H1 (cell line): ENCODE data around the gene NOL4L. TPM values are rescaled to one million over a fixed set of nuclear protein-coding genes. Genes with fewer than 3 reads are reported as not detected.

Source experiments
- CTCF ChIA-PET: fragments of 300-600 bp; sonication (Branson Sonifier 250); formaldehyde crosslinking; loops from one replicate; lab custom pipeline; 2021; ENCODE audit not compliant: partially characterized antibody; lab: Charles Lee
- POLR2A ChIA-PET: fragments of 300-600 bp; sonication (Branson Sonifier 250); formaldehyde crosslinking; loops from one replicate; lab custom pipeline; 2021; ENCODE audit warnings: inconsistent platforms; ENCODE audit not compliant: partially characterized antibody; lab: Charles Lee
- DNase-seq, 2 experiments: peaks; one replicate each; pipeline versions ENCODE4 v3.0.0 to v3.0.0-alpha.2; 2010 to 2022; ENCODE audit warnings: low spot score in 2 of 2, low read depth in 1 of 2, mixed read lengths in 1 of 2
- FAIRE-seq: peaks from 2 replicates; lab custom pipeline; 2011; peaks lifted over from hg19 to GRCh38; lab: Jason Lieb, UNC
- H2AFZ ChIP-seq: 2 replicates; pipeline ENCODE4 v1.8.1; 2012; ENCODE audit warnings: low read length, inconsistent platforms
- H2AK5ac ChIP-seq: 2 replicates; pipeline ENCODE4 v1.6.1; 2013; ENCODE audit warnings: low read depth, low read length
- H2BK120ac ChIP-seq: replicated peaks from 2 replicates; pipeline ENCODE3; 2013; ENCODE audit warnings: low read depth, low read length, inconsistent platforms
- H2BK12ac ChIP-seq: 2 replicates; pipeline ENCODE4 v1.6.1; 2013; ENCODE audit warnings: low read depth, low read length
- H2BK15ac ChIP-seq: 2 replicates; pipeline ENCODE4 v1.6.1; 2013; ENCODE audit warnings: low read length
- H2BK20ac ChIP-seq: 2 replicates; pipeline ENCODE4 v1.6.1; 2013; ENCODE audit warnings: low read length
- H2BK5ac ChIP-seq: 2 replicates; pipeline ENCODE4 v1.6.1; 2013; ENCODE audit warnings: low read depth, low read length
- H3K14ac ChIP-seq: 2 replicates; pipeline ENCODE4 v1.6.1; 2013; ENCODE audit warnings: inconsistent platforms; ENCODE audit not compliant: insufficient read length
- H3K18ac ChIP-seq: 2 replicates; pipeline ENCODE4 v1.6.1; 2013; ENCODE audit warnings: low read length; ENCODE audit errors: extremely low read depth
- H3K23ac ChIP-seq: 2 replicates; pipeline ENCODE4 v1.6.1; 2013; ENCODE audit warnings: inconsistent platforms; ENCODE audit not compliant: insufficient read length
- H3K23me2 ChIP-seq: 2 replicates; pipeline ENCODE4 v1.6.1; 2013; ENCODE audit warnings: low read depth, low read length
- H3K27ac ChIP-seq: 2 replicates; pipeline ENCODE4 v1.6.1; 2011; ENCODE audit warnings: low read depth, low read length, inconsistent platforms
- H3K27me3 ChIP-seq, 4 experiments: replicated peaks in 1 of 4; 1 replicate in 1 of 4; 2 replicates in 3 of 4; pipeline versions ENCODE4 v1.6.1 to v1.8.1; 2011 to 2013; ENCODE audit warnings: low read length in 3 of 4, mild to moderate bottlenecking in 3 of 4, inconsistent platforms in 2 of 4, mixed read lengths in 2 of 4, moderate library complexity in 1 of 4; ENCODE audit not compliant: control insufficient read depth in 3 of 4, insufficient read depth in 3 of 4; ENCODE audit errors: extremely low read depth in 1 of 4
- H3K36me3 ChIP-seq, 4 experiments: 2 replicates each; pipeline versions ENCODE4 v1.6.1 to v1.8.1; 2011 to 2013; ENCODE audit warnings: mild to moderate bottlenecking in 4 of 4, low read length in 3 of 4, moderate library complexity in 2 of 4, control low read depth in 1 of 4, inconsistent platforms in 1 of 4; ENCODE audit not compliant: insufficient read depth in 4 of 4, control insufficient read depth in 2 of 4
- H3K4ac ChIP-seq: replicated peaks from 2 replicates; pipeline ENCODE3; 2013; ENCODE audit warnings: low read length, low read depth, mixed read lengths, inconsistent platforms; ENCODE audit not compliant: insufficient read length
- H3K4me1 ChIP-seq, 4 experiments: replicated peaks in 1 of 4; 1 replicate in 1 of 4; 2 replicates in 3 of 4; pipeline versions ENCODE4 v1.6.1 to v1.8.1; 2011 to 2013; ENCODE audit warnings: low read length in 3 of 4, inconsistent platforms in 2 of 4, mixed read lengths in 1 of 4; ENCODE audit not compliant: insufficient read depth in 4 of 4, control insufficient read depth in 3 of 4
- H3K4me2 ChIP-seq, 2 experiments: 2 replicates each; pipeline versions ENCODE4 v1.6.1 to v1.8.1; 2011 to 2013; ENCODE audit warnings: low read depth in 2 of 2, low read length in 2 of 2, control low read depth in 1 of 2, inconsistent platforms in 1 of 2, mild to moderate bottlenecking in 1 of 2; ENCODE audit not compliant: insufficient read depth in 1 of 2
- H3K4me3 ChIP-seq, 4 experiments: fragments of 200-600, 300-600 bp in 1 of 4; sonication (generic), shearing (Covaris generic), sonication (Bioruptor Twin) in 1 of 4; 2 replicates each; pipeline versions ENCODE4 v1.5.1 to v1.8.1; 2011 to 2016; ENCODE audit warnings: low read length in 4 of 4, low read depth in 3 of 4, control low read depth in 2 of 4, inconsistent platforms in 2 of 4, mild to moderate bottlenecking in 2 of 4, mixed read lengths in 1 of 4, moderate library complexity in 1 of 4; ENCODE audit not compliant: insufficient read depth in 2 of 4; ENCODE audit errors: extremely low read depth in 1 of 4
- H3K56ac ChIP-seq: replicated peaks from 2 replicates; pipeline ENCODE3; 2013; ENCODE audit warnings: low read depth, mild to moderate bottlenecking, mixed read lengths, low read length, inconsistent platforms; ENCODE audit not compliant: insufficient read length
- H3K79me1 ChIP-seq: 2 replicates; pipeline ENCODE4 v1.6.1; 2013; ENCODE audit warnings: low read depth, low read length, control low read depth
- H3K79me2 ChIP-seq, 2 experiments: 2 replicates each; pipeline versions ENCODE4 v1.6.1 to v1.8.1; 2012 to 2013; ENCODE audit warnings: low read length in 2 of 2, mild to moderate bottlenecking in 2 of 2, inconsistent platforms in 1 of 2; ENCODE audit not compliant: insufficient read depth in 2 of 2, control insufficient read depth in 1 of 2
- H3K9ac ChIP-seq, 4 experiments: replicated peaks in 1 of 4; 1 replicate in 1 of 4; 2 replicates in 3 of 4; pipeline versions ENCODE4 v1.6.1 to v1.8.1; 2011 to 2013; ENCODE audit warnings: low read depth in 3 of 4, low read length in 3 of 4, control low read depth in 2 of 4, mild to moderate bottlenecking in 2 of 4, moderate library complexity in 2 of 4, inconsistent platforms in 1 of 4; ENCODE audit errors: extremely low read depth in 1 of 4
- H3K9me3 ChIP-seq, 2 experiments: 2 replicates each; pipeline versions ENCODE4 v1.6.1 to v1.8.1; 2012 to 2013; ENCODE audit warnings: mild to moderate bottlenecking in 2 of 2, moderate library complexity in 2 of 2, control low read depth in 1 of 2, inconsistent platforms in 1 of 2, low read depth in 1 of 2, low read length in 1 of 2, mixed read lengths in 1 of 2; ENCODE audit not compliant: insufficient read depth in 2 of 2
- H4K20me1 ChIP-seq, 2 experiments: replicated peaks in 1 of 2; 2 replicates each; pipeline versions ENCODE3 to v1.8.1; 2011 to 2013; ENCODE audit warnings: inconsistent platforms in 2 of 2, low read length in 2 of 2, mild to moderate bottlenecking in 1 of 2; ENCODE audit not compliant: insufficient read depth in 2 of 2, control insufficient read depth in 1 of 2
- H4K5ac ChIP-seq: 2 replicates; pipeline ENCODE4 v1.6.1; 2013; ENCODE audit warnings: low read length, low read depth, mixed read lengths, inconsistent platforms; ENCODE audit not compliant: insufficient read length
- H4K8ac ChIP-seq: 2 replicates; pipeline ENCODE4 v1.8.0; 2013; ENCODE audit warnings: mild to moderate bottlenecking, moderate library complexity, low read length, inconsistent platforms; ENCODE audit not compliant: insufficient read depth; ENCODE audit errors: extremely low read depth
- H4K91ac ChIP-seq: replicated peaks from 2 replicates; pipeline ENCODE3; 2013; ENCODE audit warnings: low read length, mixed read lengths, inconsistent platforms; ENCODE audit not compliant: insufficient read length
- RBBP5 ChIP-seq: IDR thresholded peaks from 2 replicates; pipeline ENCODE4 v1.7.1; 2012; ENCODE audit warnings: low read depth, mild to moderate bottlenecking, inconsistent platforms, low read length, moderate library complexity, borderline replicate concordance
- RNF2 ChIP-seq: fragments of 200-900, 300-1000 bp; sonication (generic); IDR thresholded peaks from 2 replicates; pipeline ENCODE4 v1.7.1; 2016; ENCODE audit warnings: borderline replicate concordance, low read depth, mild to moderate bottlenecking, antibody characterized with exemption, low read length; ENCODE audit not compliant: poor library complexity, severe bottlenecking; ENCODE audit errors: missing control alignments
- WGBS, 2 experiments: shearing (Covaris generic) in 1 of 2; methylation state at CpG; one replicate each; pipeline versions ENCODE4 v1.1.6 to v1.1.7; 2013 to 2015; ENCODE audit warnings: low lambda C conversion rate in 2 of 2, mixed read lengths in 2 of 2, inconsistent platforms in 1 of 2, low coverage in 1 of 2, missing lambda C conversion rate in 1 of 2; ENCODE audit not compliant: insufficient replicate concordance in 2 of 2, insufficient coverage in 1 of 2, insufficient read length in 1 of 2; ENCODE audit errors: extremely low coverage in 1 of 2, missing lambda C conversion rate in 1 of 2; 5-methylcytosine and 5-hydroxymethylcytosine counted together
- polyA plus RNA-seq, 7 experiments: library from polyadenylated mRNA; depleted of rRNA in 3 of 7; stranded (reverse) in 5 of 7; unstranded in 2 of 7; fragments of >200 nt in 5 of 7; fragments of 200-250 nt in 2 of 7; gene quantifications; 1 replicate in 5 of 7; 2 replicates in 1 of 7; 4 replicates in 1 of 7; pipeline versions ENCODE4 v1.2.1 to v1.2.3, GENCODE V29; 2011 to 2013; ENCODE audit warnings: missing spikeins in 2 of 7, mixed read lengths in 2 of 7
- total RNA-seq: library from RNA; stranded (reverse); fragmentation: NEBNext Ultra II Directional; extraction: Animal tissue kit (Norgen Biotek cat#: 25700); gene quantifications from 2 replicates; pipeline ENCODE4 v1.2.1, GENCODE V29; 2021

Gene NOL4L
- total and polyA plus RNA-seq, 2 of the 8 experiments (the other 6 are each of a cell fraction or from before 2014, with no cell fraction given) = 15.3 to 23.7 TPM

- H3K9me3 ChIP-seq = no peaks in the 10 kb centered on the region
- no peaks in the 10 kb centered on the region for H3K79me2 ChIP-seq
- no peak overlapping the region for H2BK15ac ChIP-seq
- H3K23ac ChIP-seq = no peak overlapping the region
- no peak for DNase-seq
- peaks cover 0 to 10% (median 6%) of the 10 kb centered on the region in 4 experiments; a peak in 5 of 7 replicates for H3K4me1 ChIP-seq
- H2BK120ac ChIP-seq = no peak overlapping the region
- no peak overlapping the region for H3K4me2 ChIP-seq
- no peak overlapping the region for H3K18ac ChIP-seq
- H3K23me2 ChIP-seq = no peaks in the 10 kb centered on the region; the same call in 1 of the 2 replicates
- CTCF ChIA-PET = no interaction called here
- 92% methylated on average over 8 of the region's 8 CpGs; no CpG with 5 or more reads in 1 of the 2 experiments for WGBS, 2 experiments
- no peaks in the 10 kb centered on the region for H3K79me1 ChIP-seq
- no peaks in the 10 kb centered on the region for H3K36me3 ChIP-seq
- H4K91ac ChIP-seq = no peak overlapping the region
- no peak overlapping the region for H3K4ac ChIP-seq
- H2AK5ac ChIP-seq = no peak overlapping the region
- H4K5ac ChIP-seq = no peak overlapping the region
- no peak for FAIRE-seq
- no peak overlapping the region for H3K27ac ChIP-seq
- H4K8ac ChIP-seq = no peak overlapping the region
- H4K20me1 ChIP-seq = no peaks in the 10 kb centered on the region
- H2BK5ac ChIP-seq = no peak overlapping the region
- H2BK20ac ChIP-seq = no peak overlapping the region
- no peak overlapping the region for H2AFZ ChIP-seq
- H3K9ac ChIP-seq = no peak overlapping the region
- H3K14ac ChIP-seq = no peak overlapping the region
- H3K27me3 ChIP-seq = peaks cover 0 to 5% (median 0%) of the 10 kb centered on the region in 4 experiments; a peak in 1 of 7 replicates
- no peak overlapping the region for H3K56ac ChIP-seq
- H2BK12ac ChIP-seq = no peak overlapping the region
- H3K4me3 ChIP-seq = no peak overlapping the region
- POLR2A ChIA-PET = no interaction called here
- no peak for TF ChIP-seq RBBP5
- TF ChIP-seq RNF2 = no peak
Observed at GRCh38 chr20:32607324-32607723, 22.2 kb upstream of the NOL4L start.
